Uterus (tissue), 4 donors: Measurements from ENCODE around the gene TEKT2. TPM values are rescaled to one million over a fixed set of nuclear protein-coding genes. Genes with fewer than 3 reads are reported as not detected.
A peak's percentile ranks its signal among the peaks of the same experiment; 100 is the strongest.

Experiments
- DNase-seq, 2 donors: peaks; one replicate each; pipeline ENCODE4 v3.0.0-alpha.2; 2019 to 2020
- H3K27ac ChIP-seq, 2 donors: fragments of 200-600 bp; sonication (generic); 1 replicate in 1 of 2; 2 replicates in 1 of 2; pipeline ENCODE4 v1.5.1; 2016 to 2018
- H3K27me3 ChIP-seq, 2 donors: fragments of 200-600 bp; sonication (generic); one replicate each; pipeline ENCODE4 v1.5.1; 2018 to 2019; ENCODE audit warnings: control low read depth in 1 of 2
- H3K36me3 ChIP-seq, 2 donors: fragments of 200-600 bp; sonication (generic); one replicate each; pipeline ENCODE4 v1.5.1; 2019; ENCODE audit warnings: control low read depth in 1 of 2
- H3K4me1 ChIP-seq, 2 donors: fragments of 200-600 bp; sonication (generic); one replicate each; pipeline ENCODE4 v1.5.1; 2018 to 2019; ENCODE audit warnings: control low read depth in 1 of 2
- H3K4me3 ChIP-seq, 2 donors: fragments of 200-600 bp; sonication (generic); 1 replicate in 1 of 2; 2 replicates in 1 of 2; pipeline ENCODE4 v1.5.1; 2018 to 2019; ENCODE audit warnings: mild to moderate bottlenecking in 1 of 2
- H3K9me3 ChIP-seq, 2 donors: fragments of 200-600 bp; sonication (generic); one replicate each; pipeline ENCODE4 v1.5.1; 2019; ENCODE audit warnings: control low read depth in 1 of 2
- POLR2A ChIP-seq, 2 donors: fragments of 450-650 bp; IDR thresholded peaks; one replicate each; pipeline ENCODE4 v1.6.1; 2016; ENCODE audit warnings: antibody characterized with exemption in 2 of 2, mild to moderate bottlenecking in 1 of 2, moderate library complexity in 1 of 2
- intact Hi-C: fragments of 100-400 bp; cut with DNase I; formaldehyde crosslinking; loops from one replicate; pipeline ENCODE4 v1.15.1; 2023; ENCODE audit warnings: low total_unique reads
- total RNA-seq, 4 donors: library from RNA; depleted of rRNA in 3 of 4; stranded (reverse); fragments of >200 nt in 3 of 4; gene quantifications; one replicate each; pipeline versions ENCODE4 v1.1.0 to v1.2.4, GENCODE V29; 2014 to 2023
- TF ChIP-seq, protein P1 (sequence below), 4 experiments: fragments of 200-600 bp in 2 of 4; fragments of 450-650 bp in 2 of 4; sonication (generic) in 2 of 4; IDR thresholded peaks; one replicate each; pipeline ENCODE4 v1.5.1; 2016 to 2019; ENCODE audit warnings: antibody characterized with exemption in 4 of 4, mild to moderate bottlenecking in 2 of 4, moderate library complexity in 1 of 4
- donor health status: DM: yes; HTN: yes; CAD: no.

The TEKT2 gene
- total RNA-seq, 4 donors from 2014 or later = 0.77 to 7.5 (median 1.2) TPM; not detected in 1

DNA sequence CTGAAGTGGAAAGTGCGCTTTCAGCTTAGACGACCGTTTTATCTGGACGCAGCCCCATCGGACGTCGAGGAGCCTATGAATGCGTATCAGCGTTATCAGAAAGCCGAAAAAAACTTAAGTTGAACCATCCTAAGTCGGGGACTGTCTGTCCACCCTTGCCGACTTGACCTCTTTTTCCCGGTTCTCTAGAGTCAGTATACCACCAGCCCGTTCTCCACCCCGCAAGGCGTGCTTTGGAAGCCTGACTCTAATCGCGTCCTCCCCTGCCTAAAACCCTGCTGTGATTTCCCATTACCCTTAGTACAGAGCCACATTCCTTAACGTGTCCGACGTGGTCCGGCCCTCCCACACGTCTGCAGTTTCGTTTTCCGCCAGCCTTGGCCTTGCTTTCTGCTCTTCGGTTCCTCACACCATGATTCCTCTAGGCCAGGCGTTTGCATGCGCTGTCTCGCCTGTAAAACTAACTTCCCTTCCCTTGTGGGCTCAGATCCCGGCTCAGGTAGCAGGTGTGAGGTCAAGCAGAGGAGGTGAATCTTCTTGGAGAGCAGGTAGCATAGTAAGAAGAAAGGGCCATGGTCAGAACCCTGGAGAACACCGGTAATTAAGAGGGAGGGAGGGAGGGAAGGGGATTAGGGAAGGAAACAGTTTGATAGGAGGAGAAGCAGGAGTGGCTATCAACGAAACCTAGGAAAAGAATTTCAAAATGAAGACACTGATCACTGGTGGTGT, 5.7 kb downstream of the TEKT2 start:
- Histone ChIP-seq H3K4me3 (peak overlapping the region; percentile 68 to 82), H3K27me3 (no peaks in the 10 kb centered on the region), H3K36me3 (no peaks in the 10 kb centered on the region), H3K9me3 (no peaks in the 10 kb centered on the region), H3K4me1 (peaks cover 8 to 11% of the 10 kb centered on the region in 2 donors), H3K27ac (peak overlapping the region; percentile 81 to 82)
- no peak for DNase-seq
- TF ChIP-seq, protein P1, sequence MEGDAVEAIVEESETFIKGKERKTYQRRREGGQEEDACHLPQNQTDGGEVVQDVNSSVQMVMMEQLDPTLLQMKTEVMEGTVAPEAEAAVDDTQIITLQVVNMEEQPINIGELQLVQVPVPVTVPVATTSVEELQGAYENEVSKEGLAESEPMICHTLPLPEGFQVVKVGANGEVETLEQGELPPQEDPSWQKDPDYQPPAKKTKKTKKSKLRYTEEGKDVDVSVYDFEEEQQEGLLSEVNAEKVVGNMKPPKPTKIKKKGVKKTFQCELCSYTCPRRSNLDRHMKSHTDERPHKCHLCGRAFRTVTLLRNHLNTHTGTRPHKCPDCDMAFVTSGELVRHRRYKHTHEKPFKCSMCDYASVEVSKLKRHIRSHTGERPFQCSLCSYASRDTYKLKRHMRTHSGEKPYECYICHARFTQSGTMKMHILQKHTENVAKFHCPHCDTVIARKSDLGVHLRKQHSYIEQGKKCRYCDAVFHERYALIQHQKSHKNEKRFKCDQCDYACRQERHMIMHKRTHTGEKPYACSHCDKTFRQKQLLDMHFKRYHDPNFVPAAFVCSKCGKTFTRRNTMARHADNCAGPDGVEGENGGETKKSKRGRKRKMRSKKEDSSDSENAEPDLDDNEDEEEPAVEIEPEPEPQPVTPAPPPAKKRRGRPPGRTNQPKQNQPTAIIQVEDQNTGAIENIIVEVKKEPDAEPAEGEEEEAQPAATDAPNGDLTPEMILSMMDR (IDR thresholded peaks at IDR 0.05) = no peak
- no peak for TF ChIP-seq POLR2A (IDR thresholded peaks at IDR 0.05)
- intact Hi-C loops = loop anchor here (10.0 kb wide), 1 partner anchor 95 kb away; no protein-coding TSS in a partner anchor

DNA sequence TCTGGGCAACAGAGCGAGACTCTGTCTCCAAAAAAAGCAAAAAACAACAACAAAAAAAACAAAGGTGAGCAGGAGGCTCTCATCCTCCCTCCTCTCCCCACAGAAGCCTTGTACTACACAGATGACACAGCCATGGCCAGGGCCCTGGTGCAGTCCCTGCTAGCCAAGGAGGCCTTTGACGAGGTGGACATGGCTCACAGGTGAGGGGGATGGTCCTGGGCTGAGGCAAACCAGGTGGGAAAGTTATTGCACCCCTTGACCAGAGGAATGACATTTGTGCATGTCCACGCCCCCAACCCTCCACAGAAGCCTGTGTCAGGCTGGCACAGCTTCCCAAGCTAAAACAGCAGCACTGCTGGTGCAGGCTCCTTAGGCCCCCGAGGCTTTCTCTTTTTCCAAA, 7.2 kb downstream of the TEKT2 start:
- DNase-seq = no peak
- peaks cover 8 to 11% of the 10 kb centered on the region in 2 donors for H3K4me1 ChIP-seq

DNA sequence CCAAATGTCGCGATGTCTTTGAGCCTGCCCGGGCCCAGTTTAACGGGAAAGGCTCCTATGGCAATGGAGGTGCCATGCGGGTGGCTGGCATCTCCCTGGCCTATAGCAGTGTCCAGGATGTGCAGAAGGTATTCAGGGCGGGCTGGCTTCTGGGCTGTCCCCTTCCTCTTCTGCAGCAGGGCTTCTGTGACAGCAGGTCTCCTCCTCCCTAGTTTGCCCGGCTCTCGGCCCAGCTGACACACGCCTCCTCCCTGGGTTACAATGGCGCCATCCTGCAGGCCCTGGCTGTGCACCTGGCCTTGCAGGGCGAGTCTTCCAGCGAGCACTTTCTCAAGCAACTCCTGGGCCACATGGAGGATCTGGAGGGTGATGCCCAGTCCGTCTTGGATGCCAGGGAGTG, 7.8 kb downstream of the TEKT2 start:
- DNase-seq = no peak
- Histone ChIP-seq H3K36me3 (no peaks in the 10 kb centered on the region), H3K4me1 (peaks cover 8 to 11% of the 10 kb centered on the region in 2 donors), H3K4me3 (no peak overlapping the region), H3K9me3 (no peaks in the 10 kb centered on the region), H3K27me3 (no peaks in the 10 kb centered on the region), H3K27ac (no peak overlapping the region)
- TF ChIP-seq, protein P1 (IDR thresholded peaks at IDR 0.05) = no peak
- no peak for TF ChIP-seq POLR2A (IDR thresholded peaks at IDR 0.05)
- intact Hi-C loops = loop anchor here (10.0 kb wide), 1 partner anchor 93 kb away; no protein-coding TSS in a partner anchor

More for the DNA sequence above, 7.2 kb downstream of the TEKT2 start:
- Histone ChIP-seq H3K9me3 (no peaks in the 10 kb centered on the region), H3K27ac (no peak overlapping the region), H3K4me3 (no peak overlapping the region), H3K27me3 (no peaks in the 10 kb centered on the region), H3K36me3 (no peaks in the 10 kb centered on the region)
- TF ChIP-seq, protein P1 (IDR thresholded peaks at IDR 0.05) = no peak
- TF ChIP-seq POLR2A (IDR thresholded peaks at IDR 0.05) = no peak
- intact Hi-C loops = loop anchor here (10.0 kb wide), 1 partner anchor 94 kb away; no protein-coding TSS in a partner anchor

DNA sequence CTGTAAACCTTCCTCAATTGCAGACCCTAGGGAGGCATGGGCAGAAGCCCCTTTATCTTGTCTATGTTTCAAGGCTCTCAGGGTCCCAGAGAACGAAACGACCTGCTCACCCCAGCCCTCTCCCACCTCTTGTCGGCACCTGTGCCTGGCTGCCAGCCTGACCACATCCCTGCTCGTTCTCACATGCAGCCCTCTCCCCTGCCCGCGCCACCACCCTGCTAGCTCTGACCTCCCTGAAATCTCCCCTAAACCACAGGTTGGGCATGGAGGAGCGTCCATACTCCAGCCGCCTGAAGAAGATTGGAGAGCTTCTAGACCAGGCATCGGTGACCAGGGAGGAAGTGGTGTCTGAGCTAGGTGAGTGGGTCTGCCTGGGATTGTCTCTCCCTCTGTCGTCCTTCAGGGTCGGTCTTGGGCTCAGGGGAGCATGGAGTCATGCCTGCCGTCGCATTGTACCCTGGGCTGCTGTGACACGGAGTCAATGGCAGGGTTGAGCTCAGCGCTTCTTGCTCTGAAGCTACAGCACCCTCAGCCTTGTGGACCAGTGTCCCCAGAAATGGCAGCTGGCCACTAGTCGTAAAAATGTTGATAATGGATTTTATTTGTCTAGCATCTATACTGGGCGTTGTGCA, 8.4 kb downstream of the TEKT2 start:
- intact Hi-C loops = loop anchor here (10.0 kb wide), 1 partner anchor 93 kb away; no protein-coding TSS in a partner anchor
- no peaks in the 10 kb centered on the region for H3K9me3 ChIP-seq
- H3K36me3 ChIP-seq = no peaks in the 10 kb centered on the region
- no peak for DNase-seq
- H3K27ac ChIP-seq = no peak overlapping the region
- peaks cover 8 to 11% of the 10 kb centered on the region in 2 donors for H3K4me1 ChIP-seq
- H3K4me3 ChIP-seq = no peak overlapping the region
- no peak for TF ChIP-seq POLR2A (IDR thresholded peaks at IDR 0.05)
- TF ChIP-seq, protein P1 (IDR thresholded peaks at IDR 0.05) = no peak
- H3K27me3 ChIP-seq = no peaks in the 10 kb centered on the region

DNA sequence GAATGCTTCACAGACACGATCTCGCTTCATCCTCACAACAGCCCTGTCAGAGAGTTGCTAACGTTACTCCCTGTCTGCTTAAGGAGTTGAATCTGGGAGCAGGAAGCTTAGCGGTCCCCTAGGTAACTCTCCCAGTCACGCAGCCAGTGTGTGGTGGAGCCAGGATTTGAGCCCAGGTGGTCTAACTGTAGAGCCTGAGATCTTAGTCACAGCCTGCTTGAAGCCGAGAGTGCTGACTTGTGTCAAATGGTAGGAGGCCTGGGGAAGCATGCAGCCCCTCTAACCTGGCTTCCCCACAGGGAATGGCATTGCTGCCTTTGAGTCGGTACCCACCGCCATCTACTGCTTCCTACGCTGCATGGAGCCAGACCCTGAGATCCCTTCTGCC, 8.9 kb downstream of the TEKT2 start:
- Histone ChIP-seq H3K4me1 (peaks cover 8 to 11% of the 10 kb centered on the region in 2 donors), H3K27ac (no peak overlapping the region), H3K36me3 (no peaks in the 10 kb centered on the region)

More for the DNA sequence above, 8.9 kb downstream of the TEKT2 start:
- DNase-seq = no peak
- intact Hi-C loops = loop anchor here (10.0 kb wide), 1 partner anchor 92 kb away; no protein-coding TSS in a partner anchor
- no peak overlapping the region for H3K4me3 ChIP-seq
- H3K9me3 ChIP-seq = no peaks in the 10 kb centered on the region
- no peaks in the 10 kb centered on the region for H3K27me3 ChIP-seq
- TF ChIP-seq POLR2A (IDR thresholded peaks at IDR 0.05) = no peak
- TF ChIP-seq, protein P1 (IDR thresholded peaks at IDR 0.05) = no peak
